Activated naive CD8-positive, alpha-beta T cell treated with anti-CD3 and anti-CD28 coated beads, Interleukin-2, amount 50 U/mL, for 16 hours (primary cell): ENCODE data around the gene PKN1.
"Not testable (repeated sequence)": the region's sequence is repeated elsewhere in the genome, so short reads cannot be mapped to it uniquely, and the experiment has no call there.

ENCODE experiments used
- DNase-seq: peaks from one replicate; pipeline ENCODE4 v3.0.0-alpha.2; 2020; ENCODE audit warnings: low read depth, low spot score

Gene PKN1

DNA sequence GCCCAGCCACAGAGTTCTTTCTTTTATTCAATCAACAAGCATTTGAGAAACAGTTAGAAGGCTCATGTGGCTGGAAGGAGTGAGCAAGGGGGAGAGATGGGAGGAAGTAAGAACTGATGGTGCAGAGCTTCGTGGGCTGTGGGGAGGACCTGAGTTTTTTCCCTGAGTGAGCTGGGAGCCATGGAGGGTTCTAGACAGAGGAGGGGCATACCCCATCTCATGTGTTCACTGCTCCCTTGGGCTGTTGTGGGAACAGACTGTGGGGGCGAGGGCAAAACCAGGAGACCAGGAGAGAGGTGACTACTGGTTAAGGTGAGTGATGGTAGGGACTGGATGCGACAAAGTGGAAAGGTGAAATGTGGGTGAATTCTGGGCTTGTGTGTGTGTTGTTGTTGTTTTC is 2.4 kb upstream of the PKN1 start:
- DNase-seq = no peak

DNA sequence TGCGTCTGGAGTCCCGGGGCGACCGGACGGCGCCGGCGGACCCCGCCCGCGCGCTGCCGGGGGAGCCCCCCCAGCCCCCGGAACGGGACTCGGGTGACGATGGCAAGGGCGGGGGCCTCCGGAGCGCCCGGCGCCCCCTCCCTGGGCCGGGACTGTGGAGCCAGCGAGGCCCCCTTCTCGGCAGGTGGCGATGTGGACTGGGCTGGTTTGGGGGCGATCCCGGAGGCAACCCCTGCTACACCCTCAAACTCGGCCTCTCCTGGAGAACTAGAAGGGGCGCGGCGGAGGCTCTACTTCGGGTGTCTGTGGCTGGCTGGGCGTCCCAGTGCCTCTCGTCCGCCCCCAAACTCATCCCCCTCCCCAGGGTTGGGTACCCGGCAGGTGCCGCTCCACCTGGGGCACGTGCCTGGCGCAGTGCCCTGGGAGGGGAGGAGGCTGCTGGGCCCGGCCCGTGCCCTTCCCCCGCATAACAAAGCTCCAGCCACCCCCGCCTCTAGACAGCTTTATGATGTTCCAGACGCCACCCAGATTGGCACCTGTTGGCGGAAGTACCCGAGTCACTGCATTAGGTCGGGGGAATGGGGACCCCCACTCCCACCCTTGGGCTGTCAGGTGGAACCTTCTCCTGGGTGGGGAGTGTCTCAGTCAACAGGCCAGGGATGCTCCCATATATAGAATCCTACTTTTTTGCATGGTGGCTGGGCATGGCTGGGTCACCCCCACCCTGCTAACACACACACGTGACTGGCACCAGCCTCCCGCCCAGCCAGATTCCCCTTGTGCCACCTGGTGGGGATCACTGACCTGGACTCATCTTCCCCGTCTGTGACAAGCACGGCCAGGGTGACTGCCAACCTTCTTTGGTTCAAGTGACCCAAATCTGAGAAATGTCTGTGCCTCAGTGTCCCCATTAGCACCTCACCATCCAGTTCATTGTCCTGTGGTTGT is 722 bp downstream of the PKN1 start:
- no peak for DNase-seq

DNA sequence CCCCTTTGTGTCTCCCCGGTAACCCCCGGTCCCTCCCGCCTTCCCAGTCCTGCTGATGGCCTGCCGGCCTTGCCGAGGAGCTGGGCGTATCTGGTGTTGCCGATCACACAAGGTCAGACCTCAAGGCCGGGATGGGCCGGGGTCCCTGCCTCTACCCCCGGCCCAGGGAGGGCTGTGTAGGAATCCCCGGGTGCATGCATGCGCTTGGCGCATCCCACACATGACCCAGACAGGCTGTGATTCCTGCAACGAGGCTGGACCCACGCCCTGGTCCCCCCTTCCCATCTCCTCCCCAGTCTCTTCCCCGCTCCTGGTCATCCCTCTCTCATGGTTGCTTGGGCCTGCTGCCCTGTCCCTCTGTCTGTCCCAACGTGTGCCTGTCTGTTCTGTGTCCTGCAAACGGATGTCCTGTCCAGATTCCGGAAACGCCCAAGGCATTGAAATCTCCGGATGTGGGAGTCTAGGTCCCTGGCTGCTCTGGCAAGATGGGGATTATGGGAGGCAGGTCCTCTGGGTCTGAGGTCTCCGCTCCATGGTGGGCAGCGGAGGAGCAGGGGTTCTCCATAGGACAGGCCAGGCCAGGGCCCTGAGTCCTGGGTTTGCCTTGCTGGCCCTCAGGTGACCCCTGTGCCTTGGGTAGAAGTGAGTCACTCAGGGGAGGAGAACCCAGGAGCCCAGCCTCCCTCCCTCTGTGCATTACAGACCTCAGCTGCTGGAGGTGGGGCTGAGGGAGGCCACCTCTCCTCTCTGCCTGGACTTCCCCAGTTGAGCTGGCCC is 1.6 kb downstream of the PKN1 start:
- DNase-seq = no peak

DNA sequence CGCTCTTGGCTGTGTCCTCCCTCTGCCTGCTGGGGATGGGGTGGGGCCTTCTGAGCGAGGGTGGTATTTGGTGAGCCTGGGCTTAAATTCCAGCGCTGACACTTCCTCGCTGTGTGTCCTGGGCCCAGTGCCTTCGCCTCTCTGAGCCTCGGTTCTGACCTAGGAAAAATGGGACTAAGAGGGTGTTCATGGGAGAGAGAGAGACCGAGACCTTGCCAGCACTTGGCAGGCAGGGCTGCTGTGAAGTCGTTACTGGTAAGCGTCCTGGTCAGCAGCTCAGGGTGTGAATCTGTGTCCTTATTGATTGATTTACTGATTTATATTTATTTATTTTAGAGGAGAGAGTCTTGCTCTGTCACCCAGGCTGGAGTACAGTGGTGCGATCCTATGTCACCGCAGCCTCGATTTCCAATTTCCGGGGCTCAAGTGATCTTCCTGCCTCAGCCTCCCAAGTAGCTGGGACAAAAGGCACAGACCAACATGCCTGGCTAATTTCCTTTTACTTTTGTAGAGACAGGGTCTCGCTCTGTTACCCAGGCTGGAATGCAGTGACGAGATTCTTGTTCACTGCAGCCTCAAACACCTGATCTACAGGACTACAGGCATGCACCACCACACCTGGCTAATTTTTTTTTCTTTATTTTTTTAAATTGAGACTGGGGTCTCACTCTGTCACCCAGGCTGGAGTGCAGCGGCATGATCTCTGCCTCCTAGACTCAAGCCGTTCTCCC is 2.4 kb downstream of the PKN1 start:
- DNase-seq = no peak

DNA sequence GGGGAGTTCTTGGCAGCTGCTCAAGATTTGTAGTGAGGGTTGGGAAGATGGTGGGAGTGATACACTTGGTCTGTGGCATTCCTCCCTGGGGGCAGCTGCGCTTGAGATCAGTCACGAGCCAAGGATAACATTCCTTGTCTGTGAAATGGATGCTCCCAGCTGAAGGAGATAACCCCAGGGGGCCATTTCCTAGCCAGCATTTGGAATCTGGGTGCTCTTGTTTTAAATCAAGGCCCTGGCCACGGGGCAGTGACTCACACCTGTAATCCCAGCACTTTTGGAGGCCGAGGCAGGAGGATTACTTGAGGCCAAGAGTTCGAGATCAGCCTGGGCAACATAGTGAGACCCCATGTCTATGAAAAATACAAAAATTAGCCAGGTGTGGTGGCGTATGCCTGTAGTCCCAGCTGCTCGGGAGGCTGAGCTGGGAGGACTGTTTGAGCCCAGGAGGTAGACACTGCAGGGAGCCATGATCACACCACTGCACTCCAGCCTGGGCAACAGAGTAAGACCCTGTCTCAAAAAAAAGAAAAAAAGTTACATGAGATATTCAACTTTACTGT is 4.6 kb downstream of the PKN1 start:
- DNase-seq = no peak

DNA sequence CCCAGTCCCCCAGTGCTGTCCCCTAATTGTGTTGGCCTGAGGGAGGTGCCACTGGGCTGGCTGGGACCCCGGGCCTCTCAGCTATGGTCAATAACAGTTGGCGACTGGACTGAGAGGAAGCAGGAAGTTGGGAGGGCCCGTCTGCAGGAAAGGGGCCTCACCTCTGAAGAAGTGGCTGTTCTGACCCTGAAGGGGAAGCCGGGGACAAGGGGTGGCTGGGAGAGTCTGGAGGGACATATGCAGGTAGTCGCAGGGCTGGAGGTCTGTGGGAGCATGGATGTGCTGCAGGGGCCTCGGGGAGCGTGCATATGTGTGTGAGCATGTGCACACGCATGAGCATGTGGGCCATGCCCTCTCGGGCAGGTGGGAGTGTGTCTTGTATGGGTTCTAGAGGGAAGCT is 5.9 kb downstream of the PKN1 start:
- DNase-seq = no peak

DNA sequence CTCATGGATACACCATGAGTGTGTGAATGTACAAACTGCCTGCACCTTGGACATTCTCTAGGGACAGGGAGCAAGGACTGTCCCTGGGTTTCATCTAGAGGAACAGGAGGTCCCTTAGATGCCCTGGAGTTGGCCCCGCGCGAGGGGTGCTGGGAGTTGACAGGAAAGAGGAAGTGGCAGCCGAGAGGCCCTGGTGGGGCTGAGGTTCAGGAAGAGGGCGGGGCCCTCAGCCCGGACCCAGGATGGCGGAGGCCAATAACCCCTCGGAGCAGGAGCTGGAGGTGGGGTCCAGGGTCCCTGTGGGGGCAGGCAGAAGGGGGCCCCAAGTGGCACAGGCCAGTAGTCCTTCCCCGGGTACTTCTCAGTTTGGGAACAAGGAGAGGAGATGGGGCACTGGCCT is 6.9 kb downstream of the PKN1 start:
- peak; percentile 47 for DNase-seq

DNA sequence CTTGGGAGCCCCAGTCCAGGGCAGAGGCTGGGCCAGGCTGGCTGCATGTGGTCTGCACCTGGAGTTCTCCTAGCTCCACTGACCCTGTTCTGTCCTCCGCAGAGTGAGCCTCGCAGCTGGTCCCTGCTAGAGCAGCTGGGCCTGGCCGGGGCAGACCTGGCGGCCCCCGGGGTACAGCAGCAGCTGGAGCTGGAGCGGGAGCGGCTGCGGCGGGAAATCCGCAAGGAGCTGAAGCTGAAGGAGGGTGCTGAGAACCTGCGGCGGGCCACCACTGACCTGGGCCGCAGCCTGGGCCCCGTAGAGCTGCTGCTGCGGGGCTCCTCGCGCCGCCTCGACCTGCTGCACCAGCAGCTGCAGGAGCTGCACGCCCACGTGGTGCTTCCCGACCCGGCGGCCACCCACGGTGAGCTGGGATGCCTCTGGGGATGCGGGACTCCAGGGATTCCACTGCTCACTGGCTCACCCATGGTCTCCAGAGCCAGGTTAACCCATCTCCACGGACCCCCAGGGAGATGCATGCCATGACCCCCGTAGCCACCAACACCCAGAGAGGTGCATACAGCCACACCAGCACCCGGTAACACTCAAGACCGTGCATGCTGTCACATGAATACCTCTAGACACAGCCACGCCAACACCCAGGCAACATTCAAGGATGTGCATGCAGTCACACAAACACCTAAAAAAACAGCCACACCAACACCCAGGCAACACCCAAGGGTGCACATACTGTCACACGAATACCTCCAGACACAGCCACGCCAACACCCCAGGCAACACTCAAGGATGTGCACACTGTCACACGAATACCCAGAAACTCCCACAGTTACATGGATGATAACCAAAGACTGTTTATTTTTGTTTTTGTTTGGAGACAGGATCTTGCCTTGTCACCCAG is 8.2 kb downstream of the PKN1 start:
- no peak for DNase-seq

DNA sequence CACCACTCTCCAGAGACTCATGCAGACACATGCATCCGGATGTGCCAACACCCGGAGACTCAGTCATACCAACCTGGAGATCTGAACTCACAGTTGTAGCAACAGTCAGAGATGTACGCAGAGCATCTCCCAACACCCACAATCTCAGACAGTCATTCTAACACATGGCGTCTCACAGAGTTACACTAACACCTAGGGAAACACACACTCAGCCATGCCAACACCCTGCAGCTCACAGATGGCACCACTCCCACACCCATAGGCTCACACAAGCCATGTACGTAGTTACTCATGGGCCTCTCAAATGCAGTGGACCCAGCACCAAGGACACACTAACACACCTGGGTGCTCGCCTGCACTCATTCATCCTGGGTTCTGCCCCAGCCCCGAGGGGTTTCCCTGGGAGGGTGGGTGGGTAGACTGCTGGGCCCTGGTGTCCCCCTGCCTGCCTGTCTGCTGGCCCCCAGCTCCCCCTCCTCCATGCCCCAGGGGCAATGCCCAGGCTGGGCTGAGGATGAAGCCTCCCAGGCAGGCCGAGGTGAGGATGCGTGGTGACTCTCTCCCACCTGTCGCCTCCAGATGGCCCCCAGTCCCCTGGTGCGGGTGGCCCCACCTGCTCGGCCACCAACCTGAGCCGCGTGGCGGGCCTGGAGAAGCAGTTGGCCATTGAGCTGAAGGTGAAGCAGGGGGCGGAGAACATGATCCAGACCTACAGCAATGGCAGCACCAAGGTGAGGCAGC is 10.0 kb downstream of the PKN1 start:
- no peak for DNase-seq

DNA sequence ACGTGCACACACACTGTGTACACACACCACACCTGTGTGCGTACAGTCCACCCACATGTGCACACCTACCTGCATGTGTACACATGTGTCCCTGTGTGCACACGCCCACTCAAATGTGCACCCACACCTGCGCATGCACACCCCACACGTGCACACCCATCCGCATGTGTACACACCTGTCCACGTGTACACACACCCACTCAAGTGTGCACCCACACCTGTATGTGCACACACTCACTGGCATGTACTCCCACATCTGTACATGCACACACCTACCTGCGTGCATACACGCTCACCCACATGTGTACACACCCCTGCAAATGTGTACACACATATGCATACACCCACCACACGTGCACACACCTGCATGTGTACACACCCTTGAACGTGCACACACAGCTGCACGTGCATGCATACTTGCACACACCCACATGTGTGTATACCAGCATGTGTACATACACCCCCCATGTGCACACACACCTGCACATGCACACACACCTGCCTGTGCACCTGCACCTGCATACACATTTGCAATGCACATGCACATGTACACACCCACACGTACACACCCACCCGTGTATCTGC is 10.6 kb downstream of the PKN1 start:
- no peak for DNase-seq

DNA sequence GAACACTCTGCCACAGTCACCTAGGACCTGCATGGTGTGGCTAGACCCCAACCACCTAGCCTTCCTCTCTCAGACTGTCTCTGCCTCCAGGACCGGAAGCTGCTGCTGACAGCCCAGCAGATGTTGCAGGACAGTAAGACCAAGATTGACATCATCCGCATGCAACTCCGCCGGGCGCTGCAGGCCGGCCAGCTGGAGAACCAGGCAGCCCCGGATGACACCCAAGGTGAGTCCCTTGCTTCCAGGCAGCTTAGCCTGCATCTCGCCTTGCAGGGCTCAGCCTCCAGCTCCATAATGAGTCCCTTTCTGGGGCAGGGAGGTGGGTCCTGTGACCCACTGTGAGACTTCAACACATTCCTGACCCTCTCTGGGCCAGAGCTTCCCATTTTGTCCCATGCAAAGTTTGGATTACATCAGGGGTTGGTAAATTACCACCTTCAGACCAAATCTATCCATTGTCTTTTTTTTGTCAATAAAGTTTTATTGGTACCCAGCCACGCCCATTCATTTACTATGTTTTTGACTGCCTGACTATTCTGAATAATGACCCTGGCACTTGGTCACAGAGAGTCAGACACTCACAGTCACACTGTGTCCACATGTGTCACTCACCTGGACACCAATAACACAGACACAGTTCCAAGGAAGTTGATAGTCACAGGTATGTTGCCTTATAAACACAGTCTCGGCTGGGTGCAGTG is 13.4 kb downstream of the PKN1 start:
- no peak for DNase-seq

DNA sequence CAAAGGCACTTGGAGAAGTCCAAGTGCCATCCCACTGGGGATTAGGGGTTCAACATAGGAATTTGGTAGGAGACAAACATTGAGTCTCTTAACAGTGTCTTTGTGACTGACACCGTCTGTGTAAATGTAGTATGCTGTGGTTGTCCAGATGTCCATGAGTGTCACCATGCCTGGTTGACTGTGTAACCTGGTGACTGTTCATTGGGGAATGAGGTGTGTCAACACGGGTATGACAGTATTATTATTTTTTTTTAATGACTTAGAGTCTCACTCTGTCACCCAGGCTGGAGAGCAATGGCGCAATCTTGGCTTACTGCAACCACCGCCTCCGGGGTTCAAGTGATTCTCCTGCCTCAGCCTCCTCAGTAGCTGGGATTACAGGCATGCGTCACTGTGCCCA is 16.2 kb downstream of the PKN1 start:
- DNase-seq = no peak

DNA sequence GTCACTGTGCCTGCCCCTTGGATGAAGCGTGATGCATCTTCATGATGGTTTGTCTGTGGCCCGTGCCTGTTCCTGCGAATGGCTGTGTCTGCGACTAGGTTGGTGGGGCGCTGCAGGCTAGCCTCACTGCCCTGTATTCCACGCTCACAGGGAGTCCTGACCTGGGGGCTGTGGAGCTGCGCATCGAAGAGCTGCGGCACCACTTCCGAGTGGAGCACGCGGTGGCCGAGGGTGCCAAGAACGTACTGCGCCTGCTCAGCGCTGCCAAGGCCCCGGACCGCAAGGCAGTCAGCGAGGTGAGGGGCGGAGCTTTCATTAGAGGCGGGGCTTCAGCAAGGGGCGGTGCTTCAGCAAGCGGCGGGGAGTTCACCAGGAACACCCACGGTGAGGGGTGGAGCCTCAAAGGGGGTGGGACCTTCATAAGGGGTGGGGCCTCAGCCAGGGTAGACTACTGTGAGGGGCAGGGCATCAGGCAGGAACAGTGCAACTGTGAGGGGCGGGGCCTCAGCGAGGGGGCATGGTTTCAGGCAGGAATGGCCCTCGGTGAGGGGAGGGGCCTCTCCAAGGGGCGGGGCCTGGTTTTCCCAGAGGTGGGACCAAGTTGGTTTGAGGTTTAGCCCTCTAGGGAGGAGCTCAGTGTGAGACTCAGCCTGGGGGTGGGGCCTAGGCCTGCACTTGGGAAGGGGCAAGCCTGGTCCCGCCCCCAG is 17.2 kb downstream of the PKN1 start:
- DNase-seq = peak; percentile 43

DNA sequence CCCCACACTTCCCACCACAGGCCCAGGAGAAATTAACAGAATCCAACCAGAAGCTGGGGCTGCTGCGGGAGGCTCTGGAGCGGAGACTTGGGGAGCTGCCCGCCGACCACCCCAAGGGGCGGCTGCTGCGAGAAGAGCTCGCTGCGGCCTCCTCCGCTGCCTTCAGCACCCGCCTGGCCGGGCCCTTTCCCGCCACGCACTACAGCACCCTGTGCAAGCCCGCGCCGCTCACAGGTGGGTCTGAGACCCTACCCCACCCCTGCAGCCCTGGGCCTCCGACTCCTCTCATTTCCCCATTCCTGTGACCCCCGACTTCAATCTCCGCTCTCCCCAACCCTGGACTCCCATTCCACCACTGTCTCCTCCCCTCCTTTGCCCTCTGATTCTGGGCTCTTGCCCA is 17.8 kb downstream of the PKN1 start:
- DNase-seq = no peak

DNA sequence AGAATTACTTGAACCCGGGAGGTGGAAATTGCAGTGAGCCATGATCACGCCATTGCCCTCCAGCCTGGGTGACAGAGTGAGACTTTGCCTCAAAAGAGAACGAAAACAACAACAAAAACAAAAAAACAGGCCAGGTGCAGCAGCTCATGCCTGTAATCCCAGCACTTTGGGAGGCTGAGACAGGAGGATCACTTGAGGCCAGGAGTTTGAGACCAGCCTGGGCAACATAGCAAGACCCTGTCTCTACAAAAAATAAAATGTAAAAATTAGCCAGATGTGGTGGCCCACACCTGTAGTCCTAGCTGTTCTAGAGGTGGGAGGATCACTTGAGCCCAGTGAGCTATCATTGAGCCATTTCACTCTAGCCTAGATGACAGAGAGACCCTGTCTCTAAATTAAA is 19.2 kb downstream of the PKN1 start:
- not testable (repeated sequence) for DNase-seq

DNA sequence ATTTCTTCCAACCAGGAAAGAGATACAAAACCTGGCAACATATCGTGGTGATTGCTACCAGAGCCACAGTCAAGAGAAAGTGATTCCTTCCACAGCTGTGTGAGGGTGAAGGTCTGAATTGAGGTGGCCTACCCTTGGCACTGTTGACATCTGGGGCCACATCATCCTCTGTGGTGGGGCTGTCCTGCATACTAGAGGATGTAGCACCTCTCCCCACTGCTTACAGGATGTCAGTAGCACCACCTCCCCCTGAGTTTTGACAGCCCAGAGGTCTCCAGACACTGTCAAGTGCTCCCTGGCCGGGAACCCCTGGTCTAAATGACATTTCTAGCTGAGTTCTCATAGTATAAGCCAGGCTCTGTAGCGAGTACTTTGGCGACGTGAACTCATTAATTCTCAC is 26.6 kb downstream of the PKN1 start:
- DNase-seq = no peak

DNA sequence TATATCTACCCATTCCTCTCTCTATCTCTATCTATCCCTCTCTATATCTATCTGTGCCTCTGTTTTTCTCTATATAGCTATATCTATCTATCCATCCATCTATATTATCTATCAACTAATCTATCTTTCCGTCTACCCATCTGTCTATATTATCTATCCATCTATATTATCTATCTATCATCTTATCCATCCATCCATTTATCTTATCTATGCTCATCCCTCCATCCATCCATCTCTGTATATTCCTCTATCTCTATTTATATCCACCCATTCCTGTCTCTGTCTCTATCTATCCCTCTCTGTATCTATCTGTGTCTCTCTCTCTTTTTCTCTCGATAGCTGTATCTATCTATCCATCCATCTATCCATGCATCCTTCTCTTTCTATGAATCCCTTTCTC is 27.8 kb downstream of the PKN1 start:
- DNase-seq = no peak

DNA sequence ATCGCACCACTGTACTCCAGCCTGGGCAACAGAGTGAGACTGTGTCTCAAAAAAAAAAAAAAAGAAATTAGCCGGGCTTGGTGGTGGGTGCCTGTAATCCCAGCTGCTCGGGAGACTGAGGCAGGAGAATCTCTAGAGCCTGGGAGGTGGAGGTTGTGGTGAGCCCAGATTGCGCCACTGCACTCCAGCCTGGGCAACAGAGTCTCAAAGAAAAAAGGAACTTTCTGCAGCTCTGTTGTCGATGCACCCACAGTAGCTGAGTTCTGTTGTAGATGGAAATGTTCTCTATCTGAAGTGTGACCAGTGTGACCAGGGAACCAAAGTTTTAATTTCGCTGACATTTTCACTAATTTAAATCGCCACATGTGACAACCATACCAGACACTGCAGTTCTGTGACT is 29.3 kb downstream of the PKN1 start:
- DNase-seq = not testable (repeated sequence)

DNA sequence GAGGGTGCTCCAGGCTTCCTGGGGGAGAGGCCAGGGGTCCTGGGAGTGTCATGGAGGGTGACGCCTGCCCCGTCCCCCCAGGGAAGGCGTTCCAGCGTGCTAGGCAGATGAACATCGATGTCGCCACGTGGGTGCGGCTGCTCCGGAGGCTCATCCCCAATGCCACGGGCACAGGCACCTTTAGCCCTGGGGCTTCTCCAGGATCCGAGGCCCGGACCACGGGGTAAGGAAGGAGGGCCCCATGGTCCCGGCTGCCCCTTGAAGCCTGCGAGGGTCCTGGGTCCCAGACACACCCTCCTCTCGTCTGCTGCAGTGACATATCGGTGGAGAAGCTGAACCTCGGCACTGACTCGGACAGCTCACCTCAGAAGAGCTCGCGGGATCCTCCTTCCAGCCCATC is 30.6 kb downstream of the PKN1 start:
- DNase-seq = no peak
